K562 (cell line): ENCODE results near the gene CREB3L2. TPM values are rescaled to one million over a fixed set of nuclear protein-coding genes. Genes with fewer than 3 reads are reported as not detected.

Experiments
- ARNT ChIP-seq, 2 experiments: fragments of 450-650 bp; IDR thresholded peaks; 2 replicates each; pipeline ENCODE4 v1.6.1; 2016; ENCODE audit warnings: mild to moderate bottlenecking in 1 of 2
- BRF2 ChIP-seq: IDR thresholded peaks from 3 replicates; pipeline ENCODE4 v1.6.1; 2011; ENCODE audit warnings: borderline replicate concordance, mild to moderate bottlenecking; ENCODE audit not compliant: insufficient read length, insufficient read depth
- JUNB ChIP-seq: fragments of 450-650 bp; formaldehyde crosslinking; conservative IDR thresholded peaks from 2 replicates; pipeline ENCODE4 v1.4.0; 2020; ENCODE audit warnings: mild to moderate bottlenecking
- KDM2B ChIP-seq: fragments of 250-450 bp; sonication (Bioruptor Pico); IDR thresholded peaks from 2 replicates; pipeline ENCODE4 v1.8.0; 2021; ENCODE audit warnings: mild to moderate bottlenecking, moderate library complexity
- KLF10 ChIP-seq: fragments of 250-450 bp; sonication (Bioruptor Pico); IDR thresholded peaks from 2 replicates; pipeline ENCODE4 v1.6.1; 2021; ENCODE audit warnings: matching md5 sums
- LCOR ChIP-seq: sonication (generic); formaldehyde crosslinking; IDR thresholded peaks from 2 replicates; pipeline ENCODE4 v1.8.0; 2022; ENCODE audit warnings: mild to moderate bottlenecking, missing genetic modification reagents
- MEIS2 ChIP-seq: fragments of 450-650 bp; IDR thresholded peaks from 2 replicates; pipeline ENCODE4 v1.6.1; 2014; ENCODE audit warnings: mild to moderate bottlenecking; ENCODE audit not compliant: partially characterized antibody
- MTF1 ChIP-seq: fragments of 250-450 bp; sonication (Bioruptor Pico); IDR thresholded peaks from 2 replicates; pipeline ENCODE4 v1.9.0; 2021; ENCODE audit warnings: moderate library complexity, mild to moderate bottlenecking, inconsistent platforms, borderline replicate concordance
- NFIX ChIP-seq: fragments of 250-450 bp; sonication (Bioruptor Pico); IDR thresholded peaks from 2 replicates; pipeline ENCODE4 v1.4.0; 2020; ENCODE audit warnings: low read depth, mild to moderate bottlenecking, moderate library complexity
- RAD21 ChIP-seq, 2 experiments: fragments of 250-450 bp in 1 of 2; fragments of 450-650 bp in 1 of 2; sonication (Bioruptor Pico) in 1 of 2; formaldehyde crosslinking in 1 of 2; IDR thresholded peaks in 1 of 2; conservative IDR thresholded peaks in 1 of 2; 2 replicates each; pipeline versions ENCODE4 v1.4.0 to v1.8.0; 2020 to 2022; ENCODE audit warnings: mild to moderate bottlenecking in 2 of 2, moderate library complexity in 1 of 2
- SAFB ChIP-seq: fragments of 200-400 bp; formaldehyde crosslinking; IDR thresholded peaks from 2 replicates; pipeline ENCODE4 v1.6.1; 2017; ENCODE audit warnings: low read depth, low read length, borderline replicate concordance
- SMC3 ChIP-seq: conservative IDR thresholded peaks from 2 replicates; pipeline ENCODE4 v1.6.1; 2011; ENCODE audit warnings: low read depth, low read length, improper control_type of control experiment; ENCODE audit not compliant: insufficient read depth
- ZBTB40 ChIP-seq, 2 experiments: fragments of 450-650 bp in 1 of 2; sonication (generic) in 1 of 2; formaldehyde crosslinking in 1 of 2; IDR thresholded peaks; 2 replicates each; pipeline versions ENCODE4 v1.7.1 to v1.9.0; 2016 to 2022; ENCODE audit warnings: inconsistent platforms in 1 of 2, mild to moderate bottlenecking in 1 of 2, missing genetic modification reagents in 1 of 2
- ZNF239 ChIP-seq: fragments of 250-450 bp; sonication (Bioruptor Pico); IDR thresholded peaks from 2 replicates; pipeline ENCODE4 v1.4.0; 2020; ENCODE audit warnings: mild to moderate bottlenecking
- polyA plus RNA-seq, 8 experiments: library from polyadenylated mRNA; depleted of rRNA in 4 of 8; stranded (reverse) in 5 of 8; unstranded in 3 of 8; fragments of >200 nt; fragmentation: Nextera tagmentation in 2 of 8; fragmentation: Illumina TruSeq in 1 of 8; extraction: Ambion mirVana in 2 of 8; extraction: Trizol in 1 of 8; gene quantifications; 2 replicates each; pipeline versions ENCODE4 v1.2.1 to v1.2.3, GENCODE V29; 2011 to 2014; ENCODE audit warnings: inconsistent platforms in 1 of 8, missing spikeins in 1 of 8
- total RNA-seq, 7 experiments: library from RNA; depleted of rRNA in 6 of 7; stranded (reverse); fragments of >200 nt in 6 of 7; fragmentation: Illumina TruSeq in 2 of 7; extraction: Trizol in 2 of 7; gene quantifications; 2 replicates each; pipeline versions ENCODE4 v1.2.1 to v1.2.3, GENCODE V29; 2011 to 2021; ENCODE audit warnings: low replicate concordance in 1 of 7
- TF ChIP-seq, protein P1 (sequence below), 2 experiments: fragments of 450-650 bp in 1 of 2; sonication (generic) in 1 of 2; formaldehyde crosslinking in 1 of 2; IDR thresholded peaks in 1 of 2; conservative IDR thresholded peaks in 1 of 2; 2 replicates each; pipeline versions ENCODE4 v1.6.1 to v1.8.1; 2016 to 2023; ENCODE audit warnings: mild to moderate bottlenecking in 2 of 2, moderate library complexity in 2 of 2, inconsistent platforms in 1 of 2, missing genetic modification reagents in 1 of 2

Gene CREB3L2
- total and polyA plus RNA-seq, 9 of the 15 experiments (the other 6 are each of a cell fraction or from before 2014, with no cell fraction given) = 7.1 to 45.6 (median 15.8) TPM

DNA sequence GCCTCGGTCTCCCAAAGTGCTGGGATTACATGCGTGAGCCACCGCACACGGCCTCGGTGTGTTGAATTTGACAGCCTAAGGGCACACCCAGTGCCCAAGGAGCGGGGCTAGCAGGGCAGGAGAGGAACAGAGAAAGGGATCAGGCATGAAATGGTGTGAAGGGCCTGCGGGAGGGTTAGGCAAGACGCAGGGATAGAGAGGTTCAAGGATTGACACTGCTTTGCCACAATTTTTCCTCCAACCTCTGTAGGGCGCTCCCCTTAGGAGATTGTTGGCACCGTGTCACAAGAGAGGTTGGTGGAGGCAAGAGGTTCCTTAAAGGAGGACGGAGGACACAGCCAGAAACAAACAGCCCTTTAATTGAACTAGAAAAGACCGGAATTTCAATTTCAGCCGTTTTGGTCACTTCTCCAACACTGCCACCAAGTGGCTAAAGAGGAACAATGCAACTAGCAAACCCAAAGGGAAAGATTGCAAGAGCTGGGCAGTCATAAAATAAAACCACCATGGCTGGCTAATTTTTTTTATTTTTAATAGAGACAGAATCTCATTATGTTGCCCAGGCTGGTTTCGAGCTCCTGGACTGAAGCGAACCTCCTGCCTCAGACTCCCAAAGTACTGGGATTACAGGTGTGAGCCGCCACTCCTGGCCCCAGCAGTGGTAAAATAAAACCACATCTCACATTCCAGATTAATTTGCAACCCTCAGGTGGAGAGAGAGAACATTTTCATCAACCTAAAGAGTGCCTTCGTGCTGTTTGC is 6.9 kb upstream of the CREB3L2 start (continued):
- TF ChIP-seq ZBTB40 (IDR thresholded peaks at IDR 0.05) (peak; percentile 19; the same call in 1 of the 2 replicates), ZBTB40 (CRISPR knock-in tag; IDR thresholded peaks at IDR 0.05) (no peak), SAFB (no peak), LCOR (CRISPR knock-in tag) (0 out of 2 replicates have a peak, but pooled peaks have one; percentile 37), RAD21 (CRISPR knock-in tag; conservative IDR thresholded peaks at IDR 0.05 in 1 of 2, IDR thresholded peaks at IDR 0.05 in 1 of 2) (peak; percentile 99 to 100), JUNB (no peak), MTF1 (CRISPR knock-in tag) (no peak), SMC3 (peak; percentile 98), BRF2 (no peak), ARNT (IDR thresholded peaks at IDR 0.05) (peak in 1 of 2 experiments; percentile 39; a peak in 1 of 4 replicates), NFIX (CRISPR knock-in tag) (no peak), KLF10 (CRISPR knock-in tag) (no peak), KDM2B (CRISPR knock-in tag) (no peak), ZNF239 (CRISPR knock-in tag) (no peak; the same call in 1 of the 2 replicates), MEIS2 (no peak)
- TF ChIP-seq, protein P1, sequence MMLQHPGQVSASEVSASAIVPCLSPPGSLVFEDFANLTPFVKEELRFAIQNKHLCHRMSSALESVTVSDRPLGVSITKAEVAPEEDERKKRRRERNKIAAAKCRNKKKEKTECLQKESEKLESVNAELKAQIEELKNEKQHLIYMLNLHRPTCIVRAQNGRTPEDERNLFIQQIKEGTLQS (IDR thresholded peaks at IDR 0.05) = no peak
- TF ChIP-seq, protein P1 (CRISPR knock-in tag; conservative IDR thresholded peaks at IDR 0.05) = no peak
